DMS153 treated with DMSO at 0.1 percent for 48 hours (cell line): ENCODE data around the gene CYFIP2.
"Not testable (repeated sequence)": the region's sequence is repeated elsewhere in the genome, so short reads cannot be mapped to it uniquely, and the experiment has no call there.

Source experiments
- DNase-seq: peaks from one replicate; lab custom pipeline; 2025; ENCODE audit not compliant: unreplicated experiment; lab: John Stamatoyannopoulos, UW

CYFIP2 gene

GRCh38 chr5:157384971-157385709, 119.2 kb downstream of the CYFIP2 start:
- no peak for DNase-seq

DNA sequence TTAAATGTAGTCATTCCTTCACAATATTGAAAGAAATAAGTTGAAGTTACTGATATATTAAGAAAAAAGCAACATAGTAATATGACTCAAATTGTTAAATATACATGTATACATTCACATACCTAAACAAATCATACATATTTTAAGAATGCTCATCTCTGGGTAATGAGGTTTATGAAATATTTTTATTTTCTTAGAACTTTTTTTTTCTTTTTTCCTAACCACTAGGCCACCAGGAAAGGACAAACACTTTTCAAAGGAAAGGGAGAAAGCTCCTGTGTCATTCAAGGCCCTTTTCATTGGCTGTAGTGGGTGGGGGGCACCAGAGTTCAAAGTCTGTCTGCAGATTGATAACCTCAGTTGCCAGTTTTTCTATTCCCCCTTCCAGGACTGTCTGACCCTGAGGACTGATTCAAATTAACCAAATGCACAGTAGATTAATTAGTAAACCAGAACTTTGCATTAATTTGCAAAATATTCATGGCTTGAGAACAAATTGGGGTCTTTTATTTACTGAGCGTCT, 121.2 kb downstream of the CYFIP2 start:
- no peak for DNase-seq

- no peak for DNase-seq
These were observed 121.8 kb downstream of the CYFIP2 start for GRCh38 chr5:157387683-157388093.

DNA sequence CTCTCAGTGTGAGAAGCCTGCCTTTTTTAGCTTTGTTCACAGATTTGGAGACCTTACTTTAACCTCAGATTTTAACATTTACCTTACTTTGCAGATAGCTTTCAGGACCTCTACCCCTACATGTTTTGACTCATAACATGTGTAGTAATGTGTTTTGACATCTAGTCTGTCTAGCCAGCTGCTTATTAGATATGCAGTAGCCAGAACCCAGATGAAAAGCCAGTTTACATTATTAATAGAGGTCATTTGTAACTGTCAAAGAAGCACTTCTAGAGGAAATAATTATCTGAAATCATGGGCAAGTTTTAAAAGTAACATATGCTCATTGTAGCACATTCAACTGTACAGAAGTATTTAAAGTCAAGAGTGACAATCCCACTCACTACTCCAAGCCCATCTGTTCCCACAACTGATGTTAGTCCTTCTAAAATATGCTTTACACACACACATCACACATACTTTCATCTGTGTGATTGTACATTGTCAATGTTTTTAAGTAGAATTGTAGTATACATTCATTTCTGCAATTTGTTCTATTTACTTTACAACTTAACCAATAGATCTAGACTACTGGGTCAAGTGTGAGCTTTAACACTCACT, 122.3 kb downstream of the CYFIP2 start:
- DNase-seq = no peak

GRCh38 chr5:157389103-157389502, 123.2 kb downstream of the CYFIP2 start:
- no peak for DNase-seq

- DNase-seq = no peak
These were observed 124.2 kb downstream of the CYFIP2 start for GRCh38 chr5:157390133-157390532.

DNA sequence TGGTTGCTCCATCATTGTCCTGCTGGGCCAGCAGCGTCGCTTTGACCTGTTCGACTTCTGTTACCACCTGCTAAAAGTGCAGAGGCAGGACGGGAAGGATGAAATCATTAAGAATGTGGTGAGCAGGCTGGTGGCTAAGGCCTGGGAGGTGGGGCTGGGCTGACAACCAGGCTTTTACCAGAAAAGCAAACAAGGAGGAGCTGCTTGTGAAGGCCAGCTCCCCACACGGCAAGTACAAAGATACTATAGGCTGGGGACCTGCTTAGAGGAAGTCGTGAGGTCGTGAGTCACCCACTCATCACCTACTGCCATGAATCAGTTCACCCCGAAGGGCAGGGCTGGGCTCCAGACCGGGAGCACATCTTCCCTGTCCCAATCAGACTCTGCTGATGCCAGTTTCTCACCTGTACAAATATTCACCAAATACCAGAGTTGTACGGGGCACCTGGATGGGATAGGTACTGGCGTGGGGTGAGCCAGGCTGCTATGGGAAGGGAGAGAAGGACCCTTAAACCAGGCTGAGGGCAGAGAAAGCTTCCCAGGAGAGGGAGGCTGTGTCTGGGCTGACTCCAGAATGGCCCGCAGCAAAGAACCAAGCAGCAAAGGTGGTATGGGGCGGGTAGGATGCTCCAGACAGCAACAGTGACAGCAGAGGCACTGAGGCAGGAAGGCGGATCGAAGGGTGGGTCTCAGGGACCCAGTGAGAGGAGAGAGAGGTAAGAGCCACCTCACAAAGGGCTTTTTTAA, 124.8 kb downstream of the CYFIP2 start:
- DNase-seq = no peak

DNA sequence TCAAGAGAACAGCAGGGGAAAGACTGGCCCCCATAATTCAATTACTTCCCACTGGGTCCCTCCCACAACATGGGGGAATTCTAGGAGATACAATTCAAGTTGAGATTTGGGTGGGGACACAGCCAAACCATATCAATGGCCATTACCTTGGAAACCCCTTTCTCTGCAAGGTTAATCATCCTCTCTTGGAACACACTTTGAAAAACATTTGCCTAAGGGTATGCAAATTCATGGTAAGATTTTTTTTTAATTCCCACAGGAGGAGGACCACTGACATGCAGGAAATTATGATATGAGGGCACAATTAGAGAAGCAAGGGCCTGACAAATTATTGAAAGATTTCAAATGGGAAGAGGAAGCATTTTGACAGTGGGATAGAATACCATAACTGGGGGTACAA, 132.4 kb downstream of the CYFIP2 start:
- no peak for DNase-seq

- DNase-seq = no peak
These were observed 135.0 kb downstream of the CYFIP2 start for GRCh38 chr5:157400741-157401495.

DNA sequence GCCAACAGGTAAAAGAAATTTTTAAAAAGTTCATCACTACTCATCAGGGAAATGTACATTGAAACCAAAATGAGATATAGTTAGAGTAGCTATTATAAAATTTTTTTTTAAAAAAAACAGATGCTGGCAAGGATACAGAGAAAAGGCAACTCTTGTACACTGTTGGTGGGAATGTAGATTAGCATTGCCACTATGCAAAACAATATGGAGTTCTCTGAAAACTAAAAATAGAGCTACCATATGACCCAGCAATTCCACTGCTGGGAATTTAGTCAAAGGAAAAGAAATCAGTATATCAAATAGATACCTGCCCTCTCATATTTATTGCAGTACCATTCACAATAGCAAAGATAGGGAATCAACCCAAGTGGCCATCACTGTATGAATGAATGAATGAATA, 149.9 kb downstream of the CYFIP2 start:
- no peak for DNase-seq

DNA sequence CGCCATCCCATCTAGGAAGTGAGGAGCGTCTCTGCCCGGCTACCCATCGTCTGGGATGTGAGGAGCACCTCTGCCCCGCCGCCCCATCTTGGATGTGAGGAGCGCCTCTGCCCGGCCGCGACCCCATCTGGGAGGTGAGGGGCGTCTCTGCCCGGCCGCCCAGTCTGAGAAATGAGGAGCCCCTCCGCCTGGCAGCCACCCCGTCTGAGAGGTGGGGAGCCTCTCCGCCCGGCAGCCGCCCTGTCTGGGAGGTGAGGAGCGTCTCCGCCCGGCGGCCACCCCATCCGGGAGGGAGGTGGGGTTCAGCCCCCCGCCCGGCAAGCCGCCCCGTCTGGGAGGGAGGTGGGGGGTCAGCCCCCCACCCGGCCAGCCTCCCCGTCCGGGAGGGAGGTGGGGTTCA, 153.6 kb downstream of the CYFIP2 start:
- not testable (repeated sequence) for DNase-seq

- DNase-seq = not testable (repeated sequence)
These were observed 164.0 kb downstream of the CYFIP2 start for GRCh38 chr5:157429920-157430319.

GRCh38 chr5:157431544-157432200, 165.7 kb downstream of the CYFIP2 start:
- no peak for DNase-seq

- no peak for DNase-seq
These were observed 168.2 kb downstream of the CYFIP2 start for GRCh38 chr5:157434096-157434495.

DNA sequence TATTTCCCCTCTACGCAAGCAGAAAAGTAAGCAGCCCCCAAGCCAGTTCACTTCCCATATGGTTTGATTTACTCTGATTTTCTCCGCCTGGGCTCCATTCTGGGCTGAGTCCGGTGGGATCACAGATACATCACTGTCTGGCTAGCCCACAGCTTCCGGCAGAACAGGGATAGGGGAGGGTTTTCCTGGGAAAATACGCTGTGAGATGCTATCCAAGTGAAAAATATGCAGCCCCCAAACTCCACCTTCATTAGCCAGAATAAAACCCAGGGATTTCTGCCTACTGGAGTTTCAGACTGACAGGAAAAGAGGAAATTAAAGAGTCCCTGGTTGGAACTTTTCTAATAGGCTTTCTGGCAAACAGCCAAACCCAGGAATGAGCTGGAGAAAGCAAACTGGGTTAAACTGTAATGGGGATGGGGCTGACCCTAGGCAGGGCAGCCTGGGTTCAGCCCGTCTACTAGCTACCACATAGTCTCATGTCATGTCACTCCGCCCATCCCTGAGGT, 177.2 kb downstream of the CYFIP2 start:
- no peak for DNase-seq

DNA sequence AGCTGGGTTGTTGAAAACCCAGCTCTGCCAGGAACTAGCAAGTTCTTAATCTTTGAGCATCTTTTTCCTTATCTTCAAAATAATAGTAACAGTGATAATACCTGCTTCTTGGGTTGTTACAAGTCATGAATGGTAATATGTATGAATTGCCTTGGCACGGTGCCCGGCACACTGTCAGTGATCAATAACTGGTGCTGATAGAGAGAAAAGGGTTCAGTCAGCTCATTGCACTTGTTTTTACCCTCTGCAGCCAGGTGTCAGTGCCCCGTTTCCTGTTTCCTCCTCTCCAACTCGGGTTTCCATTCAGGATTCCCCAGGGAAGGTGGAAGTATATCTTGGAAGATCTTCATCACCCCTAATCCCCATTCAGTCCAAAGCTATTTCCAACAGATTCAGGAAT, 178.3 kb downstream of the CYFIP2 start:
- DNase-seq = no peak
